ENCODE data around the gene ZC3H13. TPM values are rescaled to one million over a fixed set of nuclear protein-coding genes. Genes with fewer than 3 reads are reported as not detected.

Gene ZC3H13
- total RNA-seq, 4 donors from 2014 or later: 14.7 to 20.7 (median 17.1) TPM

GRCh38 chr13:46085737-46086136 lies 33.2 kb upstream of the ZC3H13 start:
- Histone ChIP-seq H3K27me3 (peaks cover 0 to 9% (median 0%) of the 10 kb centered on the region in 3 donors), H3K9me3 (no peaks in the 10 kb centered on the region), H3K36me3 (no peaks in the 10 kb centered on the region), H3K4me1 (no peaks in the 10 kb centered on the region), H3K27ac (no peak overlapping the region), H3K4me3 (no peak overlapping the region)
- no peak for TF ChIP-seq POLR2A (IDR thresholded peaks at IDR 0.05)
- no peak for TF ChIP-seq CTCF (IDR thresholded peaks at IDR 0.05 in 4 of 5, conservative IDR thresholded peaks at IDR 0.05 in 1 of 5)
- in situ Hi-C loops (cut with MboI; ENCODE audit: low sequenced_read_pairs in 4 of 4) (no loop called here), intact Hi-C loops (cut with DNase I; ENCODE audit: low total_unique reads) (no loop called here)
- ATAC-seq: no peak
- no peak for DNase-seq

GRCh38 chr13:46082324-46082723 lies 29.8 kb upstream of the ZC3H13 start:
- in situ Hi-C loops (cut with MboI; ENCODE audit: low sequenced_read_pairs in 4 of 4): no loop called here
- no peak for TF ChIP-seq POLR2A (IDR thresholded peaks at IDR 0.05)
- no peaks in the 10 kb centered on the region for H3K4me1 ChIP-seq
- H3K36me3 ChIP-seq: no peaks in the 10 kb centered on the region
- H3K27ac ChIP-seq: no peak overlapping the region
- no peak overlapping the region for H3K4me3 ChIP-seq
- ATAC-seq (no peak), DNase-seq (no peak)
- H3K9me3 ChIP-seq: no peaks in the 10 kb centered on the region
- intact Hi-C loops (cut with DNase I; ENCODE audit: low total_unique reads): no loop called here
- H3K27me3 ChIP-seq: no peaks in the 10 kb centered on the region

- no peak overlapping the region for H3K4me3 ChIP-seq
- TF ChIP-seq POLR2A (IDR thresholded peaks at IDR 0.05): no peak
- TF ChIP-seq CTCF (IDR thresholded peaks at IDR 0.05 in 4 of 5, conservative IDR thresholded peaks at IDR 0.05 in 1 of 5): no peak
- intact Hi-C loops (cut with DNase I; ENCODE audit: low total_unique reads): no loop called here
- H3K27me3 ChIP-seq: no peaks in the 10 kb centered on the region
- ATAC-seq (no peak), DNase-seq (no peak)
- no peak overlapping the region for H3K27ac ChIP-seq
- H3K36me3 ChIP-seq: no peaks in the 10 kb centered on the region
- in situ Hi-C loops (cut with MboI; ENCODE audit: low sequenced_read_pairs in 4 of 4): no loop called here
- H3K4me1 ChIP-seq: no peaks in the 10 kb centered on the region
- no peaks in the 10 kb centered on the region for H3K9me3 ChIP-seq
These were observed 27.2 kb upstream of the ZC3H13 start for GRCh38 chr13:46079770-46080169.

- Histone ChIP-seq H3K27me3 (no peaks in the 10 kb centered on the region), H3K9me3 (no peaks in the 10 kb centered on the region), H3K4me3 (no peak overlapping the region), H3K4me1 (no peaks in the 10 kb centered on the region), H3K36me3 (no peaks in the 10 kb centered on the region), H3K27ac (no peak overlapping the region)
- TF ChIP-seq POLR2A (IDR thresholded peaks at IDR 0.05): no peak
- no peak for TF ChIP-seq CTCF (IDR thresholded peaks at IDR 0.05 in 4 of 5, conservative IDR thresholded peaks at IDR 0.05 in 1 of 5)
- in situ Hi-C loops (cut with MboI; ENCODE audit: low sequenced_read_pairs in 4 of 4) (no loop called here), intact Hi-C loops (cut with DNase I; ENCODE audit: low total_unique reads) (no loop called here)
- no peak for DNase-seq
- no peak for ATAC-seq
These were observed 24.7 kb upstream of the ZC3H13 start for GRCh38 chr13:46077265-46077664.

GRCh38 chr13:46076827-46077226 lies 24.3 kb upstream of the ZC3H13 start:
- TF ChIP-seq POLR2A (IDR thresholded peaks at IDR 0.05): no peak
- no peak for TF ChIP-seq CTCF (IDR thresholded peaks at IDR 0.05 in 4 of 5, conservative IDR thresholded peaks at IDR 0.05 in 1 of 5)
- DNase-seq (no peak), ATAC-seq (no peak)
- H3K9me3 ChIP-seq: no peaks in the 10 kb centered on the region
- H3K36me3 ChIP-seq: no peaks in the 10 kb centered on the region
- H3K27ac ChIP-seq: no peak overlapping the region
- intact Hi-C loops (cut with DNase I; ENCODE audit: low total_unique reads): no loop called here
- no peaks in the 10 kb centered on the region for H3K4me1 ChIP-seq
- H3K27me3 ChIP-seq: no peaks in the 10 kb centered on the region
- in situ Hi-C loops (cut with MboI; ENCODE audit: low sequenced_read_pairs in 4 of 4): no loop called here
- no peak overlapping the region for H3K4me3 ChIP-seq

Measured in gastrocnemius medialis (tissue), 4 donors.